ENCODE measurements around the gene TRPM3. TPM values are rescaled to one million over a fixed set of nuclear protein-coding genes. Genes with fewer than 3 reads are reported as not detected.

The TRPM3 gene
- total RNA-seq, 6 donors from 2014 or later: 0.10 to 1.0 (median 0.17) TPM; not detected in 1

- no peaks in the 10 kb centered on the region for H3K9me3 ChIP-seq
- peaks cover 0 to 4% (median 0%) of the 10 kb centered on the region in 4 donors for H3K4me1 ChIP-seq
- peak in 1 of 2 donors; percentile 35 for DNase-seq
- H3K27ac ChIP-seq: no peak overlapping the region
- H3K4me3 ChIP-seq: no peak overlapping the region
- 63 to 66% methylated on average over 6 of the region's 6 CpGs for WGBS, 2 donors
- no peaks in the 10 kb centered on the region for H3K36me3 ChIP-seq
- no peaks in the 10 kb centered on the region for H3K27me3 ChIP-seq
- no peak for TF ChIP-seq CTCF (IDR thresholded peaks at IDR 0.05)
- no peak for TF ChIP-seq EP300 (IDR thresholded peaks at IDR 0.05)
- TF ChIP-seq POLR2AphosphoS5 (IDR thresholded peaks at IDR 0.05): no peak
- TF ChIP-seq POLR2A (IDR thresholded peaks at IDR 0.05): no peak
- no peak for ATAC-seq (ENCODE audit: low FRiP score in 2 of 2)
These were observed 315.5 kb downstream of the TRPM3 start for GRCh38 chr9:70805949-70806348.

GRCh38 chr9:70802758-70803436 is 318.5 kb downstream of the TRPM3 start:
- no peaks in the 10 kb centered on the region for H3K36me3 ChIP-seq
- H3K27ac ChIP-seq: no peak overlapping the region
- no peak for TF ChIP-seq CTCF (IDR thresholded peaks at IDR 0.05)
- no peak for TF ChIP-seq POLR2AphosphoS5 (IDR thresholded peaks at IDR 0.05)
- no peak for TF ChIP-seq EP300 (IDR thresholded peaks at IDR 0.05)
- no peak for TF ChIP-seq POLR2A (IDR thresholded peaks at IDR 0.05)
- no peaks in the 10 kb centered on the region for H3K9me3 ChIP-seq
- WGBS, 2 donors: 87 to 91% methylated on average over 6 of the region's 6 CpGs
- peaks cover 0 to 4% (median 0%) of the 10 kb centered on the region in 4 donors for H3K4me1 ChIP-seq
- ATAC-seq (ENCODE audit: low FRiP score in 2 of 2) (no peak), DNase-seq (no peak)
- no peaks in the 10 kb centered on the region for H3K27me3 ChIP-seq
- no peak overlapping the region for H3K4me3 ChIP-seq

GRCh38 chr9:70802206-70802605 is 319.2 kb downstream of the TRPM3 start:
- 0 to 55% methylated on average over 1 of the region's 1 CpG for WGBS, 2 donors
- Histone ChIP-seq H3K27me3 (no peaks in the 10 kb centered on the region), H3K9me3 (no peaks in the 10 kb centered on the region), H3K27ac (no peak overlapping the region), H3K36me3 (no peaks in the 10 kb centered on the region), H3K4me3 (no peak overlapping the region), H3K4me1 (peaks cover 0 to 4% (median 0%) of the 10 kb centered on the region in 4 donors)
- TF ChIP-seq EP300 (IDR thresholded peaks at IDR 0.05) (no peak), POLR2A (IDR thresholded peaks at IDR 0.05) (no peak), POLR2AphosphoS5 (IDR thresholded peaks at IDR 0.05) (no peak), CTCF (IDR thresholded peaks at IDR 0.05) (no peak)
- DNase-seq (no peak), ATAC-seq (ENCODE audit: low FRiP score in 2 of 2) (no peak)

GRCh38 chr9:70801181-70801829 is 320.1 kb downstream of the TRPM3 start:
- Histone ChIP-seq H3K27me3 (no peaks in the 10 kb centered on the region), H3K36me3 (no peaks in the 10 kb centered on the region), H3K4me3 (no peak overlapping the region), H3K27ac (no peak overlapping the region), H3K9me3 (no peaks in the 10 kb centered on the region), H3K4me1 (peaks cover 0 to 4% (median 0%) of the 10 kb centered on the region in 4 donors)
- no peak for DNase-seq
- TF ChIP-seq POLR2AphosphoS5 (IDR thresholded peaks at IDR 0.05): no peak
- no peak for TF ChIP-seq CTCF (IDR thresholded peaks at IDR 0.05)
- TF ChIP-seq POLR2A (IDR thresholded peaks at IDR 0.05): no peak
- no peak for TF ChIP-seq EP300 (IDR thresholded peaks at IDR 0.05)
- no peak for ATAC-seq (ENCODE audit: low FRiP score in 2 of 2)
- WGBS, 2 donors: 61 to 66% methylated on average over 4 of the region's 4 CpGs
